Measurements from ENCODE around the gene VPS13D. TPM values are rescaled to one million over a fixed set of nuclear protein-coding genes. Genes with fewer than 3 reads are reported as not detected.

The VPS13D gene
- total and polyA plus RNA-seq, 5 experiments from 2014 or later: 5.3 to 64.9 (median 7.5) TPM

- no peak for DNase-seq
- Mint-ChIP-seq H3K4me3 (no peak overlapping the region), H3K36me3 (peaks cover 15 to 47% (median 33%) of the 10 kb centered on the region in 3 donors), H3K4me1 (peaks cover 6 to 32% (median 22%) of the 10 kb centered on the region in 4 donors), H3K27me3 (no peaks in the 10 kb centered on the region), H3K9me3 (peaks cover 0 to 12% (median 8%) of the 10 kb centered on the region in 9 donors), H3K27ac (peak overlapping the region in 6 of 10 donors; percentile 5 to 55 (median 37))
- no peak for ATAC-seq
- POLR2A ChIA-PET: interaction anchor here (1.0 to 2.1 kb wide), 3 partner anchors 15 to 210 kb away, joined by 3 to 19 read pairs (median 4); partner anchors contain the start of gene DHRS3
Observed at GRCh38 chr1:12408662-12409061, 178.8 kb downstream of the VPS13D start.

- Mint-ChIP-seq H3K27me3 (no peaks in the 10 kb centered on the region), H3K4me3 (no peak overlapping the region), H3K4me1 (peaks cover 10 to 42% (median 32%) of the 10 kb centered on the region in 4 donors), H3K36me3 (peaks cover 15 to 39% (median 23%) of the 10 kb centered on the region in 3 donors), H3K27ac (peak overlapping the region in 1 of 10 donors; percentile 15), H3K9me3 (peaks cover 0 to 12% (median 8%) of the 10 kb centered on the region in 9 donors)
- ATAC-seq (no peak), DNase-seq (no peak)
- POLR2A ChIA-PET: interaction anchor here (1.2 kb wide), 1 partner anchor 208 kb away, joined by 3 read pairs; no protein-coding TSS in a partner anchor
Observed at GRCh38 chr1:12409681-12410080, 179.9 kb downstream of the VPS13D start.

GRCh38 chr1:12410351-12410750 lies 180.5 kb downstream of the VPS13D start:
- H3K36me3 Mint-ChIP-seq: peaks cover 15 to 37% (median 17%) of the 10 kb centered on the region in 3 donors
- H3K27me3 Mint-ChIP-seq: no peaks in the 10 kb centered on the region
- H3K9me3 Mint-ChIP-seq: peaks cover 0 to 12% (median 8%) of the 10 kb centered on the region in 9 donors
- ATAC-seq (no peak), DNase-seq (no peak)
- H3K4me3 Mint-ChIP-seq: no peak overlapping the region
- H3K27ac Mint-ChIP-seq: no peak overlapping the region
- POLR2A ChIA-PET: interaction anchor here (0.7 to 1.5 kb wide), 3 partner anchors 62 to 207 kb away, joined by 3 read pairs; no protein-coding TSS in a partner anchor
- peaks cover 12 to 45% (median 38%) of the 10 kb centered on the region in 4 donors for H3K4me1 Mint-ChIP-seq

GRCh38 chr1:12411098-12411497 lies 181.3 kb downstream of the VPS13D start:
- Mint-ChIP-seq H3K27ac (peak overlapping the region in 1 of 10 donors; percentile 82), H3K9me3 (peaks cover 0 to 12% (median 8%) of the 10 kb centered on the region in 9 donors), H3K27me3 (no peaks in the 10 kb centered on the region), H3K4me1 (peaks cover 12 to 43% (median 37%) of the 10 kb centered on the region in 4 donors), H3K36me3 (peaks cover 16 to 36% (median 17%) of the 10 kb centered on the region in 3 donors), H3K4me3 (no peak overlapping the region)
- ATAC-seq (no peak), DNase-seq (no peak)
- POLR2A ChIA-PET: interaction anchor here (0.7 to 1.5 kb wide), 2 partner anchors 61 to 205 kb away, joined by 3 read pairs; no protein-coding TSS in a partner anchor

GRCh38 chr1:12411747-12412146 lies 181.9 kb downstream of the VPS13D start:
- ATAC-seq: no peak
- no peak for DNase-seq
- peaks cover 0 to 12% (median 8%) of the 10 kb centered on the region in 9 donors for H3K9me3 Mint-ChIP-seq
- no peak overlapping the region for H3K4me3 Mint-ChIP-seq
- peaks cover 12 to 49% (median 37%) of the 10 kb centered on the region in 4 donors for H3K4me1 Mint-ChIP-seq
- H3K27ac Mint-ChIP-seq: no peak overlapping the region
- POLR2A ChIA-PET: interaction anchor here (1.5 kb wide), 1 partner anchor 61 kb away, joined by 3 read pairs; no protein-coding TSS in a partner anchor
- no peaks in the 10 kb centered on the region for H3K27me3 Mint-ChIP-seq
- peaks cover 19 to 41% (median 22%) of the 10 kb centered on the region in 3 donors for H3K36me3 Mint-ChIP-seq

GRCh38 chr1:12412439-12412838 lies 182.6 kb downstream of the VPS13D start:
- H3K27ac Mint-ChIP-seq: peak overlapping the region in 1 of 10 donors; percentile 59
- POLR2A ChIA-PET: interaction anchor here (0.6 kb wide), 1 partner anchor 172 kb away, joined by 3 read pairs; no protein-coding TSS in a partner anchor
- peaks cover 0 to 12% (median 8%) of the 10 kb centered on the region in 9 donors for H3K9me3 Mint-ChIP-seq
- no peak for ATAC-seq
- H3K27me3 Mint-ChIP-seq: no peaks in the 10 kb centered on the region
- peaks cover 24 to 47% (median 29%) of the 10 kb centered on the region in 3 donors for H3K36me3 Mint-ChIP-seq
- H3K4me1 Mint-ChIP-seq: peaks cover 19 to 50% (median 38%) of the 10 kb centered on the region in 4 donors
- DNase-seq: no peak
- H3K4me3 Mint-ChIP-seq: no peak overlapping the region

- no peaks in the 10 kb centered on the region for H3K27me3 Mint-ChIP-seq
- no peak overlapping the region for H3K4me3 Mint-ChIP-seq
Observed at GRCh38 chr1:12413664-12414410, 184.0 kb downstream of the VPS13D start.

GRCh38 chr1:12414444-12415018 lies 184.7 kb downstream of the VPS13D start:
- DNase-seq (no peak), ATAC-seq (no peak)
- POLR2A ChIA-PET: interaction anchor here (0.6 to 1.1 kb wide), 4 partner anchors 45 to 203 kb away, joined by 3 to 5 read pairs (median 3); partner anchors contain the start of gene DHRS3
- H3K36me3 Mint-ChIP-seq: peaks cover 27 to 55% (median 50%) of the 10 kb centered on the region in 3 donors
- peaks cover 14 to 40% (median 31%) of the 10 kb centered on the region in 4 donors for H3K4me1 Mint-ChIP-seq
- H3K27me3 Mint-ChIP-seq: no peaks in the 10 kb centered on the region
- H3K9me3 Mint-ChIP-seq: peaks cover 0 to 9% (median 8%) of the 10 kb centered on the region in 9 donors
- peak overlapping the region in 5 of 10 donors; percentile 2 to 73 (median 52) for H3K27ac Mint-ChIP-seq
- H3K4me3 Mint-ChIP-seq: peak overlapping the region in 1 of 10 donors; percentile 8

More at GRCh38 chr1:12413664-12414410, 184.0 kb downstream of the VPS13D start:
- DNase-seq: no peak
- Mint-ChIP-seq H3K9me3 (peaks cover 0 to 12% (median 8%) of the 10 kb centered on the region in 9 donors), H3K27ac (peak overlapping the region in 4 of 10 donors; percentile 29 to 73 (median 59)), H3K36me3 (peaks cover 28 to 56% (median 43%) of the 10 kb centered on the region in 3 donors), H3K4me1 (peaks cover 16 to 42% (median 33%) of the 10 kb centered on the region in 4 donors)
- POLR2A ChIA-PET: interaction anchor here (0.6 to 1.1 kb wide), 4 partner anchors 46 to 204 kb away, joined by 3 to 5 read pairs (median 3); partner anchors contain the start of gene DHRS3
- ATAC-seq: no peak

- H3K27me3 Mint-ChIP-seq: no peaks in the 10 kb centered on the region
- H3K9me3 Mint-ChIP-seq: peaks cover 0 to 3% (median 3%) of the 10 kb centered on the region in 9 donors
- no peak for DNase-seq
- POLR2A ChIA-PET: interaction anchor here (1.1 kb wide), 1 partner anchor 180 kb away, joined by 3 read pairs; no protein-coding TSS in a partner anchor
- no peak overlapping the region for H3K27ac Mint-ChIP-seq
- ATAC-seq: peak in 1 of 2 donors; percentile 52
- peaks cover 15 to 40% (median 31%) of the 10 kb centered on the region in 4 donors for H3K4me1 Mint-ChIP-seq
- H3K36me3 Mint-ChIP-seq: peaks cover 22 to 50% (median 46%) of the 10 kb centered on the region in 3 donors
- H3K4me3 Mint-ChIP-seq: no peak overlapping the region
Observed at GRCh38 chr1:12415038-12415466, 185.2 kb downstream of the VPS13D start.

GRCh38 chr1:12416101-12416500 lies 186.3 kb downstream of the VPS13D start:
- POLR2A ChIA-PET: interaction anchor here (1.0 to 1.2 kb wide), 4 partner anchors 10 to 202 kb away, joined by 3 to 4 read pairs (median 4); partner anchors contain the start of gene DHRS3
- DNase-seq: no peak
- H3K27ac Mint-ChIP-seq: peak overlapping the region in 1 of 10 donors; percentile 4
- ATAC-seq: no peak
- peaks cover 16 to 43% (median 33%) of the 10 kb centered on the region in 4 donors for H3K4me1 Mint-ChIP-seq
- H3K9me3 Mint-ChIP-seq: no peaks in the 10 kb centered on the region
- peaks cover 18 to 44% (median 40%) of the 10 kb centered on the region in 3 donors for H3K36me3 Mint-ChIP-seq
- H3K4me3 Mint-ChIP-seq: no peak overlapping the region
- no peaks in the 10 kb centered on the region for H3K27me3 Mint-ChIP-seq

- Mint-ChIP-seq H3K36me3 (peaks cover 17 to 43% (median 42%) of the 10 kb centered on the region in 3 donors), H3K4me3 (no peak overlapping the region), H3K4me1 (peaks cover 18 to 48% (median 33%) of the 10 kb centered on the region in 4 donors), H3K27ac (peak overlapping the region in 4 of 10 donors; percentile 30 to 84 (median 36)), H3K27me3 (no peaks in the 10 kb centered on the region), H3K9me3 (no peaks in the 10 kb centered on the region)
- POLR2A ChIA-PET: interaction anchor here (0.6 to 1.2 kb wide), 4 partner anchors 10 to 201 kb away, joined by 3 to 4 read pairs (median 4); partner anchors contain the start of gene DHRS3
- DNase-seq (no peak), ATAC-seq (no peak)
Observed at GRCh38 chr1:12416744-12417143, 186.9 kb downstream of the VPS13D start.
